GM19238 (cell line): ENCODE data around the gene DGKI.
"Not testable (repeated sequence)": the region's sequence is repeated elsewhere in the genome, so short reads cannot be mapped to it uniquely, and the experiment has no call there.

Experiments
- DNase-seq: peaks from one replicate; pipeline ENCODE4 v3.0.0; 2011; ENCODE audit warnings: low spot score; ENCODE audit not compliant: insufficient read length

DGKI gene

GRCh38 chr7:137836113-137836509, 10.7 kb downstream of the DGKI start:
- no peak for DNase-seq

- no peak for DNase-seq
Measured at GRCh38 chr7:137835486-137836112, 11.2 kb downstream of the DGKI start.

- DNase-seq, result no peak
Measured at GRCh38 chr7:137834552-137834951, 12.2 kb downstream of the DGKI start.

- DNase-seq, result not testable (repeated sequence)
Measured at GRCh38 chr7:137832990-137833389, 13.8 kb downstream of the DGKI start.

GRCh38 chr7:137832382-137832781, 14.4 kb downstream of the DGKI start:
- no peak for DNase-seq

GRCh38 chr7:137831555-137831954, 15.2 kb downstream of the DGKI start:
- DNase-seq, result not testable (repeated sequence)

GRCh38 chr7:137829337-137829992, 17.3 kb downstream of the DGKI start:
- DNase-seq, result no peak

GRCh38 chr7:137828456-137828855, 18.3 kb downstream of the DGKI start:
- DNase-seq, result no peak

GRCh38 chr7:137825489-137825888, 21.3 kb downstream of the DGKI start:
- DNase-seq, result no peak

- DNase-seq, result peak; percentile 12
Measured at GRCh38 chr7:137820677-137821420, 25.9 kb downstream of the DGKI start.

- DNase-seq, result no peak
Measured at GRCh38 chr7:137820156-137820555, 26.6 kb downstream of the DGKI start.

GRCh38 chr7:137818036-137818435, 28.7 kb downstream of the DGKI start:
- DNase-seq, result no peak

- no peak for DNase-seq
Measured at GRCh38 chr7:137816696-137817320, 30.0 kb downstream of the DGKI start.

GRCh38 chr7:137813541-137813940, 33.2 kb downstream of the DGKI start:
- no peak for DNase-seq

- DNase-seq, result no peak
Measured at GRCh38 chr7:137810248-137810647, 36.5 kb downstream of the DGKI start.

- no peak for DNase-seq
Measured at GRCh38 chr7:137804836-137805235, 41.9 kb downstream of the DGKI start.

GRCh38 chr7:137801491-137801890, 45.3 kb downstream of the DGKI start:
- no peak for DNase-seq

- no peak for DNase-seq
Measured at GRCh38 chr7:137801003-137801402, 45.8 kb downstream of the DGKI start.

GRCh38 chr7:137798073-137798763, 48.6 kb downstream of the DGKI start:
- DNase-seq, result peak; percentile 15

- no peak for DNase-seq
Measured at GRCh38 chr7:137795211-137795610, 51.6 kb downstream of the DGKI start.

- DNase-seq, result no peak
Measured at GRCh38 chr7:137791930-137792329, 54.8 kb downstream of the DGKI start.
